HG02943 (cell line): ENCODE measurements around the gene SNRNP48.

Experiments
- ATAC-seq: cut with Tn5 transposase; IDR thresholded peaks from one replicate; pipeline ENCODE4 v1.9.1; 2021; ENCODE audit warnings: mild to moderate bottlenecking, low read depth, moderate library complexity; ENCODE audit not compliant: unreplicated experiment

Gene SNRNP48

GRCh38 chr6:7589949-7590917 is at the start of gene SNRNP48:
TSS of gene SNRNP48 (plus strand) at chr6:7590198. CDS start at chr6:7590258, 60 bp downstream.
- ATAC-seq, result peak; percentile 100

DNA sequence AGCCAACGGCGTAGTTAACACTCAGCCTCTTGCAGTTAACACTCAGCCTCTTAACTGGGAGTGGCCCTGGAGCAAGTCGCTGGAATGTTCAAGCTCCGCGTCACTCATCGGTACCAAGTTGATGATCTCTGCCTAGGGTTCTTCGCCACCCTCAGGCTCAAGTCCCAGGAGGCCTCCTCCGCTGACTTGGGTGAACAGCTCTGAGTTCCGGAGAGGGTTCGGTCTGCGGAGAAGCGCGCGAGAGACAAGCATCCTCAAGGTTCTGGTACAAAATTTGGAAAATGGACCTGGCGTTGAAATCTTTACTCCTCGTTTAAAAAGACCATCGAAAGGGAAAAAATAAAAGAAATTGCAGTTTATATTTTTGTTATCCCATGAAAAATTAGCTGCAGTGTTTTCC is 49.4 kb upstream of the SNRNP48 start:
- ATAC-seq, result no peak

GRCh38 chr6:7541175-7542064 is 48.6 kb upstream of the SNRNP48 start, which contains the start of gene DSP:
TSS of gene DSP (plus strand) at chr6:7541671. CDS start at chr6:7541916, 245 bp downstream.
- no peak for ATAC-seq

DNA sequence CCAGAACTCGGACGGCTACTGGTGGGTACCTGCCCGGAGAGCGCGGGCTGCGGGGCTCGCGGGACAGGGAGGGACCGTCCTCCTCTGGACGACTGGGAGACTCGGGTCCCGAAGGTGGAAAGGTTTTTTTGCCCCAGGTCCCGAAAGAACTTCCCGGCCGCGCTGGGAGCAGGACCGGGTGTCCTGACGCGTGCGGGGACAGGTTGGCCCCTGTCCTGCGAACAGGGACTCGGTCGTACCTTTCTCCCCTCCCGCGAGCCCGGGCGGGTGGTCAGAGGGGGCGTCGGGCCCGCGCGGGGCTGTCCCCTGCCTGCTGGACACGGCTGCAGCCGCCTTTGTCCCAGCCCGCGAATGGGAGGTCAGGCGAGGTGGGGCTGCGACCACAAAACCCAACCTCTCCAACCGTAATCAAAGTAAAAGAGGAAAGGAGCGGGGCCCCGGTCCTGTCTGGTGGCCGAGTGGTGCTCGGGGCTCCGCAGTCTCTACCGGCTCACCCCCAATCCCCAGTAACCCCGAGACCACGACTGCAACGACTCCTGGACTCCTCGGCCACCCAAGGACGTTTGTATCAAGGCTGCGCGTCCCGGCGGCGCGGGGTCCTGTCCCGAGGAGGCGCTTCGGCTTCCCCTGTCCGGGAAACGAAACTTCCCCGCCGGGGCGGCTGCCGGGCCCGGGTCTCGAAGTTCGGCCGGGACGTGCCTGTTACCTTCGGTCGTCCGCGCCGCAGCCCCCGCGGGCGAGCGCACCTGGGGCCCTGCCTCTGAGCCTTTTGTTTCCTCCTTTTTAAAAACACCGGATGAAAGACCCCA is 47.7 kb upstream of the SNRNP48 start:
- ATAC-seq, result no peak

GRCh38 chr6:7542874-7543624 is 46.9 kb upstream of the SNRNP48 start:
- no peak for ATAC-seq

DNA sequence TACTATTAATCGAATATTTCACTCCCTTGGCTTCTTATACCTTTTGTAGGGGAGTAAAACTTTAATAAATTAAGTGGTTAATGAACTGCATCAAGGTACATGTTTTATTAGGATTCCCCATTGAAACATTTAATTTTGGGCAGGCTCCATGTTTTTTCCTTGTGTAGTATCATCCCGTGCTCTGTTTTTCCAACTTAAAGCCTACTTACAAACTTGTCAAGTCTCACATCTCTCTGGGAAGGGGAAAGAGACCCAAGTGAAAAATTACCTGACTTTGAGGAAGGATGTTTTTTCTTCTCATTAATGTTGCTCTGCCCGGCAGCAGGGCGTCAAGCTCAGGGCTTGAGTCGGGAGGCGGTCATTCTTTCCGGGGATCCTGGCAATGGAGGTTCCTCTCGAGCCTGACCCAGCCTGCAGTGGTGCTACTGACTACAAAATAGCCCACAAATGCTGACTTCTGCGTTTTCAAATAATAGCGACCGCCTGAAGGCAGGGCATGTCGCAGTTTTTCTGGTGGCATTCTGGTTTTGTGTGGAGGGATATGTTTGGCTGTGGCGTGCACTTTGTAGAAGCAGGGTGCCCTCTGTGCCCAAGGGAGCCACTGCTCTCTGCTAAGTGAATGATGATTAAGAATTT is 46.1 kb upstream of the SNRNP48 start:
- ATAC-seq, result no peak

GRCh38 chr6:7544597-7544996 is 45.4 kb upstream of the SNRNP48 start:
- no peak for ATAC-seq

GRCh38 chr6:7545316-7546019 is 44.5 kb upstream of the SNRNP48 start:
- ATAC-seq, result no peak

DNA sequence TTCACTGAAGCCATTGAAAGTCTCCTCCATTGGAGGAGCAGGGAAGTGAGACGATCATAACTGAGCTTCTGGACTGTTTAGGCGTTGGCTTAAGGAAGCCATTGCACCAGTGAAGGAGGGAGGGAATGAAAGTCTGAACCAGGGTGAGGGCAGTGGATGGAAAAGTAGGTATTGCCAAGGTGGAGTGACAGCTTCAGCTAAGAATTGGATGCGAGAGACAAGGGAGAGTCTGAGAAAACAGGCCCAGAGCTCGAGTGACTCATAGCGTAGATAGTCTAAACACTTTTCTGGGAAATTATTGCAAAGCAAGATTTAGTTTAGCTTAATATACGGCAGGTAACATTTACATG is 44.0 kb upstream of the SNRNP48 start:
- no peak for ATAC-seq

GRCh38 chr6:7546383-7546782 is 43.6 kb upstream of the SNRNP48 start:
- ATAC-seq, result no peak

DNA sequence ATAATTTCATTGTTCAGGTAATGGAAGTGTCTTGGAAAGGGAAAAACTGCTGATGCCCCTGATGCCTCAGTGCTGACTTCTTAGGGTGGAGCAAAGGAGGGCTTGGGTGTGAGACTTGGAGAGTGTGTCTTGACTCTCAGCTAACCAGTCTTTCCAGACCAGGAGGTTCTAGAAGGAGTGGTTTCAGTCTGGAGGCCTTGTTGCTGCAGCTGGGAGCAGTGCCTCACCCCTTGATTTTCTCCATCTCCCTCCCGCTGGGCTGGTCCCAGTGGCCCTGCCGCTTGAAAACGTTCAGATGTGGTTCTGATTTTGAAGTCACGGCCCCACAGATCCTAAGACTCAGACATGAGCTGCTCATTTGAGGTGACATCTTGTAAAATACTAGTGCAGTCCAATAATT is 43.1 kb upstream of the SNRNP48 start:
- ATAC-seq, result no peak

GRCh38 chr6:7547315-7547714 is 42.7 kb upstream of the SNRNP48 start:
- no peak for ATAC-seq

DNA sequence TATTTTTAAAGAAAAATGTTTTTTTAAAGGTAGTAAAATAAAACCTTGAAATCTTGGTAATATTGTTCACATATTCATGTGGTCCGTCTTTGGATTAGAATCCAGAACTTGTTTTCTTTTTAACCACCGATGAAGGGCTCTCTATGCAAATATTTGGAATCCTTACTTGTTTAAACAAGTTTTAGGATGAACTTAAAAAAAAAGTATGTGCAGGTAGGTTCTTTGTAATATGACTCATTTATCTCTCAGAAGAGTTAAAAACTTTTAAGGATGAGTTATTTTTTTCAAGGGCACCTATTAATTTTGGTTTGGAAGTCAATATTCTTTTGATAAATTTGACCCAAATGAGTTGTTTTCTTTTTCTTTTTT is 39.6 kb upstream of the SNRNP48 start:
- ATAC-seq, result no peak

DNA sequence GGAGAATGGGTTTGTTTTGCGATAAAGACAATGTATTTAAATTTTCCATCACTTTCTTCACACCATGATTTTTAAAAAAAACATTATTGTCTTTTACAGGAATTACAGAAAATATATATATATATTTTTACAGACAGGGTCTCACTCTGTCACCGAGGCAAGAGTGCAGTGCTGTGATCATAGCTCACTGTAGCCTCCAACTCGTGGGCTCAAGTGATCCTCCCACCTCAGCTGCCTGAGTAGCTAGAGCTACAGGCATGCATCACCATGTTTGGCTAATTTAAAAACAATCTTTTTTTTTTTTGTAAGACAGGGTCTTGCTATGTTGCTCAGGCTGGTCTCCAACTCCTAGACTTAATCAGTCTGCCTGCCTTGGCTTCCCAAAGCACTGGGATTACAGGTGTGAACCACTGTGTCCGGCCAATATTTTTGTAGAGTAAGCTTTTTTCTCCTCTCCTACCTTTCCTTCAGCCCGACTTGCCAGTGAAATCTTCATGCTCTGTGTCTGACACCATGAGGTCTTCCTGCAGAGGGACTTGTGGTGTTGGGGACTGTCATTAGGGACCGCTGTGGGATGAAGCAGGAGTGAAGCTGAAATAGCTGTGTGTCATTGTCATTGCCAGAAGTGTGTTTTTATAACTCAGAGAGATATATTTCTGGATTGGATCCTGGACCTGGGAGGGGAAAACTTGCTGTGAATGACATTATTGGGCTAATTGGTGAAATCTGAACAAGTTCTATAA is 35.3 kb upstream of the SNRNP48 start:
- ATAC-seq, result no peak

DNA sequence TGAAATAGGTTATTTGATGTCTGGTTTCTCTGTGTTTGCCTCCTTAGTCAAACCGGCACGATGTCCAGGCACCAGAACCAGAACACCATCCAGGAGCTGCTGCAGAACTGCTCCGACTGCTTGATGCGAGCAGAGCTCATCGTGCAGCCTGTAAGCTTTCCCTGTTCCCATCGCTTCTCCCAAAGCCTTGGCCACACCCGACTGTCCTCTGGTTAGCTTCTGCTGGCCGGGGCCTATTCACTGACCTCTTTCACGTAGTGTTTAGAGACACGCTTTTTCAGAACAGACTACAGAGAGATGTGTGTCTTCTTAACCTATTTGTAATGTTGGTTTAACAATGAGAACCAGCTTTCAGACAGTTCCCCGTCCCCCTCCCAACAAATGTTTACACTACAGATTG is 34.3 kb upstream of the SNRNP48 start:
- no peak for ATAC-seq

DNA sequence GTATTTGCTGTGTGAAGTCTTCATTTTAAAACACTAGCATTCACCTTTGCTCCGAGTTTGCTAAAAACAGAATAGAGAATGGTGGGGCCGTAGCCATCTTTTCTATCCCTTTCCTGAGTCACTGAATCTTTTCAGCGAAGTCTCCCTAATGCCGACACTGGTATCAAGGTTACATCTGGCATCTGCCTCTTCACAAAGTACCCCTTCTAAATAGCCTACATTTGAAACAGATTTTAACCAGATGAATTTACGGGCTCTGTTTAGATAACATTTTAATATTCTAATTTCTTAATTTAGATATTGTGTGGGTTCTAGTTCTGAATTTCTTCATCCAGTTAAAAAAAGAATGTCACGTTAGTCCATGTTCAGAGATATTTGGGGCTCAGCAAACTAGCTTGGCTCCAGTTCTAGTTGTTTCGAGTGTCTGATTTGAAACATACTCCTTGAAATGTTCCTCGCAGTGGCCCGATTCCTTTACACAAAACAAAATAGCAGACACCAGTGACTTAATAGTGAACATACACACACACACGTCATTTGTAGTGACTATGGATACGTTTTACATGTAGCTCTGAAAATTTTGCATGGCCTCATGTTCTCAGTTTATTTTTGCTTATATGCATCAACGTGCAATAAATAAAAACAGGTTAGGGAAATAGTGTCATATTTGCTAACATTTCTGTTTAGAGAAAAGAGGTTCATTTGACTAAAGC is 33.4 kb upstream of the SNRNP48 start:
- ATAC-seq, result no peak

DNA sequence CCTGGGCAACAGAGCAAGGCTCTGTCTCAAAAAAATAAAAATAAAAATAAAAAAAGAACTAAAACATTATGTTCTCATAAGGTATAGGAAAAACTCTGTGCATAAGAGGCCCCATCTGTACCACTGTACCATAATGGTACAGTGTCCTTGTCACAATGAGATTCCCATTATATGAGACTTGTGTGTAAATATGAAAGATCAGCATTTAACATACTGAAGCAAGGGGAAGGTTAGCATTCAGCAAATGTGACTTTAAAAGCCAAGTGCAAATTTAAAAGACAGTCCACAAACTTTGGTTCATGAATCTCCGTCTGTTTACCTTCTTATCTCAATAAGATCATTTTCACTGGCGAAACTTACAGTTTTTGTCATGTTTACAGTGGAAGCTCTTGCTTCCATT is 32.3 kb upstream of the SNRNP48 start:
- no peak for ATAC-seq
